ENCODE results near the gene TMEM106A.
"Not testable (repeated sequence)": the region's sequence is repeated elsewhere in the genome, so short reads cannot be mapped to it uniquely, and the experiment has no call there.

Gene TMEM106A

DNA sequence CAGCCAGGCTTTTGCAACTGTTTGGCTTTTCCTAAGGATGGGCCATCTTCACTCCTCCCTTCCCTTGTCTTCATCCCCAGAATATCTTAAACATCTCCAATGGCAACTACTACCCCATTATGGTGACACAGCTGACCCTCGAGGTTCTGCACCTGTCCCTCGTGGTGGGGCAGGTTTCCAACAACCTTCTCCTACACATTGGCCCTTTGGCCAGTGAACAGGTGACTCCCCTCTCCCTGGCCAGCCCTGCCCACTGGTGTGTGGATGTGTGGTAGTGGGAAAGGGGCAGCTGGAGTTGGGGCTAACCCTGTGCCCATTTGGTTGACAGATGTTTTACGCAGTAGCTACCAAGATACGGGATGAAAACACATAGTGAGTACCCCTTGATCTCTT is 4.7 kb downstream of the TMEM106A start:
- no peak for DNase-seq

- no peak for DNase-seq
Observed at GRCh38 chr17:43216762-43217613, 5.3 kb downstream of the TMEM106A start.

DNA sequence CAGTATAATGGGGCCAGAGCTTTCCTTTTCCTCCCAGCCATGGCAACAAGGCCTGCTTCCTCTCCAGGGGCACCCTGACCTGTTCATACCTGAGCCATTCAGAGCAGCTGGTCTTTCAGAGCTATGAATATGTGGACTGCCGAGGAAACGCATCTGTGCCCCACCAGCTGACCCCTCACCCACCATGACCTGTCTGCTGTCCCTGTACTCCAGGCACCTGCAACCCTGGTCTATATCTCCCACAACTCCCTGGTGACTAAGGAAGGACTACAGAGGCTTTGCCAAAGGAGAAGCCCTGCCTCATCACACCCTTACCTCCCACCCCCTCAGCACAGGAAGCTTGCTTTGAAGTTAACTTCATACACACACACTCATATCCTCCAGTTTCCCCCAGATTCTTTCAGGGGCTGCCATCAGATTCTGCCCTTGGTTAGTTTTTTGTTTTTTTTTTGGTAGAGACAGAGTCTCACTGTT is 6.0 kb downstream of the TMEM106A start:
- DNase-seq = no peak

- no peak for DNase-seq
Observed at GRCh38 chr17:43219001-43219400, 7.3 kb downstream of the TMEM106A start.

DNA sequence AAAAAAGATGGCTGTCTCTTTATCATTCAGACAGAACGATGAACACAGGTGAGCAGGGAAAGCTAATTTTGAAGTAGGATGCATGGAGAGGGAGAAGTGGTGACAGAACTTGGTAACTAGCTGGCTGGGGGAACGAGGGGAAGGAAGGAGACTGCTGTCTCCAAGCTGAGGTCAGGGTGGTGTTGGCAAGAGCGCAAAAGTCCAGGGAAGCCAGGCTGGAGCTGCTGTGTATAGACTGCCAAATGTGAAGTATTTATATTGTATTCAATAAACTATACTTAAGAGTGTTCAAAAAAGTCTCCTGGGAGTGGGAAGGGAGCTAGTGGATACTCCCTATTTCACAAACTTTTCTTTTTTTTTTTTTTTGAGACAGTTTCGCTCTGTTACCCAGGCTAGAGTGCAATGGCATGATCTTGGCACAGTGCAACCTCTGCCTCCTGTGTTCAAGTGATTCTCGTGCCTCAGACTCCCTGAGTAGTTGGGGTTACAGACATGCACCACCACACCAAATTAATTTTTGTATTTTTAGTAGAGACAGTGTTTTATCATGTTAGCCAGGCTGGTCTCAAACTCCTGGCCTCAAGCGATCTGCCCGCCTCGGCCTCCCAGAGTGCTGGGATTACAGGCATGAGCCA is 8.2 kb downstream of the TMEM106A start:
- DNase-seq = no peak

GRCh38 chr17:43220511-43221125 is 8.9 kb downstream of the TMEM106A start:
- DNase-seq = no peak

DNA sequence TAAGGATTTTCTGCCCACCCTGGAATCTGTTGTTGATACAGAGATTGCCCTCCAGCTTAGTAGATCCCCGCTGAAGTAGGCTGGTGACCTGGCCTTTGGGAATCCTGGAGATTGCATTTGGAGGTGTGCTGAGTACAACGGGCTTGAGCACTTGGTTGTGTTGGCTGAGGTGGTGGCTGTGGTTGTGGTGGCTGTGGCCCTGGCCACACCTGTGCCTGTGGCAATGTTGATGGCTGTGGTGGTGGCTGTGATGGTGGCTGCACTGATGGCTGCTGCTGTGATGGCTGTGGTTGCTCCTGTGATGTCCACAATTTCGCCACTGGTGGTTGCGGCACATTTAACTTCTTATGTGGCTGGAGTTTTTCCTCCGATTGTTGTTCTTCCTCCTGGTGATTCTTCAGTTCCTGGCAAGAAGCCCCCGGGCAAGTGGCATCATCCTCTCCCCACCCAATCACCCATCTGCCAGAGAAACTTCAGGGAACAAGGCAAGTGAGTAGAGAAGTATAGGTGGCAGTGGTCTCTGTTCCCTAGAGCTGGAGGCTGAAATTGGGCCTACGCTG is 12.6 kb downstream of the TMEM106A start:
- no peak for DNase-seq

- DNase-seq = no peak
Observed at GRCh38 chr17:43226393-43226792, 14.7 kb downstream of the TMEM106A start.

GRCh38 chr17:43228020-43228782 is 16.5 kb downstream of the TMEM106A start, which contains the start of gene CCDC200:
Gene CCDC200 (minus strand): TSS chr17:43228623. CDS start chr17:43228554, 69 bp downstream.
- not testable (repeated sequence) for DNase-seq

DNA sequence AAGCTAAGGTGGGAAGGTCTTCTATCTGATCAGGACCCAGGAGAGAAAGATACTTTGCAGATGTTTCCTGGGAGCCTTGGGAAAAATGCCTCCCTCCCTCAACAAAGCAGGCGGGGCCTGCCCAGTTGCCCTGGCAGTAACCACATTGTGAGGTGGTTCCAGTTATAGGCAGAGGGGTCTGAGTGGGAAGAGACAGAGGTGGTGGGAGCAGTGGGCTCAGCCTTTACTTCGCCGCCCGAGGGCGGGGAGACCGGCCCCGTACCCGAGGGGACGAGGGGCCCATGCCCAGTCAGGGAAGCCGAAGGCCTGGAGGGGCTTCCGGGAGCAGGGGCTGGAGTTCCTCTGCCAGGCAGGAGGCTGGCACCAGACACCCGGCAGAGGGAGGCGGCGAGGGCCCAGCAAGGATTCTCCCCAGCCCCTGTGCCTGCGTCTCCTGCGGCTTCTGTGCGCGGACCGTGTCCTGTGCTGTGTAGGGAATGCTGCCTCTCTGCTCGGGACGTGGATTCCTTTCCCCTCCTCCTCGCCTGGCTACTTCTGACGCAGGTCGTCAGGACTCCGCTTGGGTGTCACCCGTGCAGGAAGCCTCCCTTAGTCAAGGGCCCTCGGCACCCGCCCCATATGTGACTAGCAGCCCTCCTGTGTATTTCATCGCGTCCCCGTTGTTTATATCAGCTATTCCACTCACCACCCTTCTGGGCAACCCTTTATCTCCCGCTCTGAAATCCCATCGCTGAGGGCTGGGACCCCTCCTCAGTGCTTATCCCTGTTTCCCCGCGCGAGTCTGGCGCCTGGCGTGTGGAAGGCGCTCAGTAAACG is 19.7 kb downstream of the TMEM106A start:
- DNase-seq = not testable (repeated sequence)

- DNase-seq = peak; percentile 13
Observed at GRCh38 chr17:43232021-43232699, 20.5 kb downstream of the TMEM106A start.

DNA sequence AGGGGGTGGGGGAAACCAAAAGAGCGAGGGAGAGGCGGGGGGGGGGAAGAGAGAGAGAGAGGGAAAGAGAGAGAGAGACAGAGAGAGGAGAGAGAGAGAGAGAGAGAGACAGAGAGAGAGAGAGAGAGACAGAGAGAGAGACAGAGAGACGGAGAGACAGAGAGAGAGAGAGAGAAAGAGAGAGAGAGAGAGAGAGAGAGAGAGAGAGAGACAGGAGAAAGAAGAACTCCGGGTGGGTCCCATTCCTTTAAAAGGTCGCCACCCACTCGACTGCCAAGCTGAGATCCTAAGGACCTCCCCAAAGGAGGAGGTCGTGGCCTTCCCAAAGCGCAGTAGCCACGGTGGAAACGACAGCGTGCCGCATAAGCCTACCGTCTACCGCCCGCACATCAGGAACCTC is 21.6 kb downstream of the TMEM106A start:
- DNase-seq = not testable (repeated sequence)

GRCh38 chr17:43233877-43234276 is 22.2 kb downstream of the TMEM106A start, which contains the start of gene RNU2-1:
Gene RNU2-1 (minus strand): TSS chr17:43233977.
- DNase-seq = not testable (repeated sequence)

GRCh38 chr17:43239597-43239996 is 27.9 kb downstream of the TMEM106A start:
- DNase-seq = not testable (repeated sequence)

DNA sequence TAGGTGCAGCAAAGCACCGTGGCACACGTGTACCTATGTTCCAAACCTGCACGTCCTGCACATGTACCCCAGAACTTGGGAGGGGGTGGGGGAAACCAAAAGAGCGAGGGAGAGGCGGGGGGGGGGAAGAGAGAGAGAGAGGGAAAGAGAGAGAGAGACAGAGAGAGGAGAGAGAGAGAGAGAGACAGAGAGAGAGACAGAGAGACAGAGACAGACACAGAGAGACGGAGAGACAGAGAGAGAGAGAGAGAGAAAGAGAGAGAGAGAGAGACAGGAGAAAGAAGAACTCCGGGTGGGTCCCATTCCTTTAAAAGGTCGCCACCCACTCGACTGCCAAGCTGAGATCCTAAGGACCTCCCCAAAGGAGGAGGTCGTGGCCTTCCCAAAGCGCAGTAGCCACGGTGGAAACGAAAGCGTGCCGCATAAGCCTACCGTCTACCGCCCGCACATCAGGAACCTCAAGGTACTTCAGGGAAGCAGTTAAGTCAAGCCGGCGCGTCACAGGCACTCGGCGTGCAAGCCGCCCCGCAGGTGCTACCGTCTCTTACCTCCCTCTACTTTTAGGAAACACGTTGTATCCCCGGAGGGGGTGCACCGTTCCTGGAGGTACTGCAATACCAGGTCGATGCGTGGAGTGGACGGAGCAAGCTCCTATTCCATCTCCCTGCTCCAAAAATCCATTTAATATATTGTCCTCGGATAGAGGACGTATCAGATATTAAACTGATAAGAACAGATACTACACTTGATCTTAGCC is 29.1 kb downstream of the TMEM106A start:
- DNase-seq = not testable (repeated sequence)

DNA sequence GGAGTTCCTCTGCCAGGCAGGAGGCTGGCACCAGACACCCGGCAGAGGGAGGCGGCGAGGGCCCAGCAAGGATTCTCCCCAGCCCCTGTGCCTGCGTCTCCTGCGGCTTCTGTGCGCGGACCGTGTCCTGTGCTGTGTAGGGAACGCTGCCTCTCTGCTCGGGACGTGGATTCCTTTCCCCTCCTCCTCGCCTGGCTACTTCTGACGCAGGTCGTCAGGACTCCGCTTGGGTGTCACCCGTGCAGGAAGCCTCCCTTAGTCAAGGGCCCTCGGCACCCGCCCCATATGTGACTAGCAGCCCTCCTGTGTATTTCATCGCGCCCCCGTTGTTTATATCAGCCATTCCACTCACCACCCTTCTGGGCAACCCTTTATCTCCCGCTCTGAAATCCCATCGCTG is 34.8 kb downstream of the TMEM106A start:
- DNase-seq = not testable (repeated sequence)

All from activated CD4-positive, alpha-beta T cell treated with anti-CD3 and anti-CD28 coated beads, Interleukin-2, amount 50 U/mL, for 1 hour (primary cell).